GM19328 (cell line): Measurements from ENCODE around the gene CDON.
"Not testable (repeated sequence)": the region's sequence is repeated elsewhere in the genome, so short reads cannot be mapped to it uniquely, and the experiment has no call there.

Experiments
- ATAC-seq: cut with Tn5 transposase; IDR thresholded peaks from one replicate; pipeline ENCODE4 v1.9.1; 2021; ENCODE audit warnings: mild to moderate bottlenecking, moderate library complexity; ENCODE audit not compliant: unreplicated experiment

CDON gene

GRCh38 chr11:126051117-126051516, 11.5 kb downstream of the CDON start:
- ATAC-seq = no peak

GRCh38 chr11:126049159-126049558, 13.5 kb downstream of the CDON start:
- ATAC-seq = no peak

GRCh38 chr11:126048197-126048596, 14.5 kb downstream of the CDON start:
- no peak for ATAC-seq

- no peak for ATAC-seq
Observed at GRCh38 chr11:126046570-126047195, 16.0 kb downstream of the CDON start.

GRCh38 chr11:126039485-126040271, 23.0 kb downstream of the CDON start:
- ATAC-seq = no peak

GRCh38 chr11:126035718-126036117, 26.9 kb downstream of the CDON start:
- no peak for ATAC-seq

GRCh38 chr11:126034933-126035425, 27.7 kb downstream of the CDON start:
- no peak for ATAC-seq

GRCh38 chr11:126034039-126034932, 28.4 kb downstream of the CDON start:
- no peak for ATAC-seq

GRCh38 chr11:126032375-126032774, 30.3 kb downstream of the CDON start:
- no peak for ATAC-seq

GRCh38 chr11:126029805-126030204, 32.9 kb downstream of the CDON start:
- no peak for ATAC-seq

GRCh38 chr11:126029237-126029636, 33.4 kb downstream of the CDON start:
- ATAC-seq = no peak

- not testable (repeated sequence) for ATAC-seq
Observed at GRCh38 chr11:126028534-126028933, 34.1 kb downstream of the CDON start.

GRCh38 chr11:126026579-126026978, 36.1 kb downstream of the CDON start:
- no peak for ATAC-seq

- no peak for ATAC-seq
Observed at GRCh38 chr11:126025822-126026221, 36.8 kb downstream of the CDON start.

- no peak for ATAC-seq
Observed at GRCh38 chr11:126024123-126024522, 38.5 kb downstream of the CDON start.

GRCh38 chr11:126012852-126013251, 49.8 kb downstream of the CDON start:
- no peak for ATAC-seq

- no peak for ATAC-seq
Observed at GRCh38 chr11:126011754-126012153, 50.9 kb downstream of the CDON start.

- no peak for ATAC-seq
Observed at GRCh38 chr11:126011265-126011664, 51.4 kb downstream of the CDON start.

GRCh38 chr11:126008956-126009355, 53.7 kb downstream of the CDON start:
- ATAC-seq = no peak

- no peak for ATAC-seq
Observed at GRCh38 chr11:126007238-126007637, 55.4 kb downstream of the CDON start.

- ATAC-seq = no peak
Observed at GRCh38 chr11:126006068-126006467, 56.6 kb downstream of the CDON start.
